GM12892 (cell line): ENCODE data around the gene ATP5MC3. TPM values are rescaled to one million over a fixed set of nuclear protein-coding genes. Genes with fewer than 3 reads are reported as not detected.
"Not testable (repeated sequence)": the region's sequence is repeated elsewhere in the genome, so short reads cannot be mapped to it uniquely, and the experiment has no call there.

Experiments
- DNase-seq: peaks from one replicate; pipeline ENCODE4 v3.0.0; 2011; ENCODE audit not compliant: insufficient read length
- FAIRE-seq: peaks from 2 replicates; lab custom pipeline; 2011; peaks lifted over from hg19 to GRCh38; lab: Jason Lieb, UNC
- POLR2A ChIP-seq: IDR thresholded peaks from 2 replicates; pipeline ENCODE4 v1.6.1; 2011; ENCODE audit warnings: low read depth, low read length, control low read depth
- POLR2AphosphoS5 ChIP-seq: IDR thresholded peaks from 2 replicates; pipeline ENCODE4 v1.6.1; 2011; ENCODE audit warnings: low read depth, low read length, control low read depth
- TAF1 ChIP-seq: IDR thresholded peaks from 2 replicates; pipeline ENCODE4 v1.6.1; 2011; ENCODE audit warnings: low read depth, mild to moderate bottlenecking, control low read depth, low read length, borderline replicate concordance
- polyA plus RNA-seq: library from polyadenylated mRNA; unstranded; fragments of >200 nt; gene quantifications from one replicate; pipeline ENCODE4 v1.2.1, GENCODE V29; 2012; ENCODE audit warnings: missing spikeins, inconsistent platforms; ENCODE audit not compliant: missing spikeins

Gene ATP5MC3
- 483 TPM for polyA plus RNA-seq

DNA sequence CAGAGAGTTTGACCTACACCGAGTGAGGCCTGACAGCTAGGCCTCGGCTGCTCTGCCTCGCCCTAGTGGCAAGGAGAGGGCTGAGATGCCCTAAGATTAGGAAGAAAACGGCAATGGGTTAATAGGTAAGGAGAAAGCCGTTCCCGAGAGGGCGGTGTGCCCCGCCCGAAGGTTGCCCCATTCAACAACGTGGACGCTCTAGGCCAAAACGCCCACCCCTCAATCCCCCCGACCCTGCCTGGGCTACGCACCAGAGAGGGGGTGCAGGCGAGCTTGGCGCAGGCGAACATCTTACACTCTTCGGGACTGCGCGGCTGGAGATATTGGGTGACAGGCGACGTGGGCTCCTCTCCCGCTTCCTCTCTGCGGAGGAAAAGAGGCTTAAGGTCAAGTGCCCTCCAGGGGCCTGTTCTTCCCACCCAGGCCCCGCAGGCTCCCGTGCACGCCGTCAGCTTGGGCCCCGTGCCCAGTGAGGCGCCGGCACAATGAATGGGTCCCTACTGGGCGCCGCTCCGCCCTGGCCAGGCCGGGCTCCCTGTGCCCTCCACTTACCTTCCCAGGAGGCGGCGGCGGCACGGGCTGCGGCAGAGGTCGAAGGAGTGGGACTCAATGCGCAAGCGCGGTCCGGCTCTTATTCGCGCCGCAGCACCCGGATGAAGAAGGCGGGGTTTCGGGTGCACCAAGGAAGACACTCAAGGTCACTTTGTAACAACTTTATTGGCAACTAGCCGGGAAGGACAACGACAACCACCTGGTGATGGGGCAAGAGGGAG lies at the start of gene ATP5MC3:
Gene ATP5MC3, minus strand, starts transcription at position 607 of the 773 bp plus-strand sequence. Its CDS starts 317 bp downstream, at position 290.
- peak; percentile 92 for FAIRE-seq
- peak; percentile 70; the same call in 1 of the 2 replicates for TF ChIP-seq TAF1
- peak; percentile 96 for TF ChIP-seq POLR2A
- TF ChIP-seq POLR2AphosphoS5, result peak; percentile 95
- DNase-seq, result peak; percentile 85

DNA sequence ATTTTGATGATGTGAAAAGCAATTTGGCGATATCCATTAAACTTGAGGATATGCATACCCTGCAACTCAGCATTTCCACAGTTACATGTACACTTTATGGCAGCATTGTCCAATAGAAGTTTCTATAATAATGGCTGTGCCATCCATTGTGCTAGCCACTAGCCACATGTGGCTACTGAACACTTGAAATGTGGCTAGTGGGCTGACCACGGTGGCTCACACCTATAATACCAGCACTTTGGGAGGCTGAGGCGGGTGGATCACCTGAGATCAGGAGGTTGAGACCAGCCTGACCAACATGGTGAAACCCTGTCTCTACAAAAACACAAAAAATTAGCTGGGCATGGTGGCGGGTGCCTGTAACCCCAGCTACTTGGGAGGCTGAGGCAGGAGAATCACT lies 47.1 kb upstream of the ATP5MC3 start:
- not testable (repeated sequence) for FAIRE-seq, DNase-seq

DNA sequence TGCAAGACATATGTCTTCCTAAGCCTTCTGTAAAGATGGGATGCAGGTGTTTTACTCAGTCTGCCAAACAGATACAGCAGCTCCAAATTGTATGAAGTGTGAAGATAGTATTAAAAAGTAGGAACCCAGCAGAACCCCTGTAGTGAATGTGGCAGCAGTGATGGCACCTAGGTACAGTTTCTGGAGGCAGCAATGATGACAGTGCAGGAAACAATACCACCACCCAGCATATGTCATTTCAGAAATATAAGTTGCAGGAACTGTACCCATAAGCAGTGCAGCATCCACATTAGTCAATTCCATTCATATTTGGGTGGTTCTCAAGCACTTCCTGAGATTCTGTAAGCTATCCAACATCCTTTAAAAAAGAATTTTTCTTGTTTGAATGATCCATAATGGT lies 46.7 kb upstream of the ATP5MC3 start:
- TF ChIP-seq POLR2A (no peak), POLR2AphosphoS5 (no peak), TAF1 (no peak)
- DNase-seq, result no peak
- no peak for FAIRE-seq

DNA sequence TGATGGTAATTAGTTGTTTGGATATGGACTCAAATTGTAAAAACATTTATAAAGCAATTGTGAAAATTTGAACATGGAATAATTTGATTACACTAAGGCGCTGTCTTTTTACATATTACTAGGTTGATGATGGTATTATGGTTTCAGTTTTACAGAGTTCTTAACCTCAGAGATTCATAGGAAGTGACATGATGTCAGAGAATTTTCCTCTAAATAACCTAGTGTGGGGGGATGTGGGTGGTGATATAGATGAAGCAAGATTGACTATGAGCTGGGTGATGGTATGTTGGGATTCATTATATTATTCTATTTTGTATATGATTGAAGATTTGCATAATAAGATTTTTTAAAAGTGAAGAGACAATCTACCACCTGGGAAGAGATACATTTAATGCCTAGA lies 45.9 kb upstream of the ATP5MC3 start:
- DNase-seq (no peak), FAIRE-seq (no peak)
- TF ChIP-seq POLR2A, result no peak
- TF ChIP-seq POLR2AphosphoS5, result no peak
- TF ChIP-seq TAF1, result no peak

DNA sequence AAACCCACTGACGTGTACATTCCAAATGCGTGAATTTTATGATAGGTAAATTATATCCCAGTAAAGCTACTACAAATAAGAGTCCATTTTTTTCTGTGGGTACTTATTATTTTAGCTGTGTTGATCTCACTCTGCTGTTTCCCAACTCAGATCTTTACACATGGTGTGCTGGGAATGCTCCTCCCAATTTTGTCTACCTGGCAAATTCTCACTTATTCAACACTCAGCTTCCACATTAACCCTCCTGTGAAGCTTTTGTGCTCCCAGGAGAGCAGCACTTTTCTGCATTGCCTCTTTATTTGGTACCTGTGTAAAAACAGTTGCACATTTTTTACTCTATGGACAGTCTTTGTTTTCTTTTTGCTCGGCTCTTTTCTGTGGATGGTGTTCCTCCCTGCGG lies 38.6 kb upstream of the ATP5MC3 start:
- FAIRE-seq, result no peak
- TF ChIP-seq POLR2A (no peak), POLR2AphosphoS5 (no peak), TAF1 (no peak)

DNA sequence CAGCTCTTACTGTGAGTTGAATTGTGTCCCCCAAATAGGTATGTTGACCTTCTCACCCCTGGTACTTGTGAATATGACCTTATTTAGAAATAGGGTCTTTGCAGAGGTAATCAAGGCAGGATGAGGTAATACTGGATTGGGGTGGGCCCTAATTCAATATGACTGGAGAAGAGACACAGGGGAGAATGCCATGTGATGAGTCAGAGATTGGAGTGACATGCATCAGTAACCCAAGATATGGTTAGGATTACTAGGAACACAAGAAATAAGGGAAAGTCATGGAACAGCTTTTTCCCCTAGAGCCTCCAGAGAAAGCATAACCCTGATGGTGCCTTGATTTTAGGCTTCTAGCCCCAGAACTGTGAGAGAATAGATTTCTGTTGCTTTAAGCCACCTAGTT lies 37.0 kb upstream of the ATP5MC3 start:
- TF ChIP-seq POLR2AphosphoS5, result no peak
- no peak for TF ChIP-seq POLR2A
- no peak for TF ChIP-seq TAF1
- DNase-seq (no peak), FAIRE-seq (no peak)

More for the DNA sequence above, 38.6 kb upstream of the ATP5MC3 start:
- DNase-seq, result no peak

DNA sequence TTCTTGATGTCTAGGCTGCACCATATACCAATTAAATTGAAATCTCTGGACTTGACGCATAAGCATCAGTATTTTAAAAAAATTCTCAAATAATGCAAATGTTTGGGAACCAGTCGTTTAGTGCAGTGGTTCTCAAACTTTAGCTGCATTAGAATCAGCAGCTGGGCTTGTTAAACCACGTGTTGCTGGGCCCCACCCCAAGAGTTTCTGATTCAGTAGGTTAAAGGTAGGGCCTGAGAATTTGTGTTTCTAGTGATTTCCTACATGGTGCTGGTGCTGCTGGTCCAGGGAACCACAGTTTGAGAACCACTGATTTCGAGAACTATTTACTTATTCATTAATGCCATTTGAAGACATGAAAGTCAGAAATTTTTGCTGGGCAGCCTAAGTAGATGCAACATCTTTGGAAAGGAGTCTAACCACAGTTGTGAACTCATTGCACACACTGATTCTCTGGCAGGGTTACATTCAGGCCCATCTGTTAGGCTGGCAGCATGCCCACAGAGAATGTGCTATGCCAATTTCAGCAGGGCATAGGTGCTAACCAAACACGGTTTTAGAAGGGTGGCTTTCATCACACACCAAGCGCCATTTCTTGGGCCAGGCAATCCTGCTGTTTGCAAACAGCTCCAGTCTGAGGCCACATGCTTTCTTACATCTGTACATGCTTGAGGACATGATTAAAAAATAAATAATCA lies 26.4 kb upstream of the ATP5MC3 start:
- FAIRE-seq (no peak), DNase-seq (no peak)
- TF ChIP-seq POLR2AphosphoS5 (no peak), TAF1 (no peak), POLR2A (no peak)

DNA sequence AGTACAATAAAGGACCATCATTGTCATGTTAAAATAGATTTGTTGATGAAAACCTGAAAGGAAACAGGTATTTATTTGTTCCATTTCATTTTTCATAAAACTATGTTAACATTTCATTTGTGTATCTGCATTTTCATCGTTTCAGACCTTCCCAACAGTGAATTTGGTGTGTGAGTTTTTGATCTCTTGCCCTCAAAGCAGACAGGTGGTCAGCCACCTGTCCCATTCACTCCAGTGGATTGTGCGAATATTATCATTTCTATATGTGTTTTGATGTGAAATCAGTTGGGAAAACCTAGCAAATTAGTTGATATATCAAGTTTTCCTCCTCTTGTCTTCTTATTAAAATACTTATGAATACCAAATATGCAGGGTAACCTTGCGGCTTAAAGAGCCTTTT lies 25.4 kb upstream of the ATP5MC3 start:
- TF ChIP-seq POLR2AphosphoS5, result no peak
- no peak for TF ChIP-seq POLR2A
- TF ChIP-seq TAF1, result no peak
- no peak for FAIRE-seq
- no peak for DNase-seq

DNA sequence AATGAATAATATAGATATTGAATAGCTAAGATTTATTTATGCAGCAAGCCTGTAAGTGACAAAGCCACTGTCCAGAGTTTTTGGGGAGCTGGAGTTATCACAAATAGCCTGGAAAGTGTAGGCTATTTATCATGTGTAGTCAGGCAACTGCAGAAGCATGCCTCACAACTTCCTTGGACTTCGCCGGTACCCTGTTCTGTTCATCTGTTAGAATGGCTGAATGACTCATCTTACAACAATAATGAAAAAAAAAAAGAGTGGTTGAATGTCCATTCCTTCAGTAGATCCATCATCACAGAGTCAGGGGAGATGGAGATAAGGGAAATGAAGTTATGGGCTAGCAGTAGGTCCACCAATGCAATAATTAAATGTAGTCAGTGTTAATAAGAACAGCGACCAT lies 24.0 kb upstream of the ATP5MC3 start:
- DNase-seq, result no peak
- no peak for FAIRE-seq
- TF ChIP-seq POLR2A (no peak), TAF1 (no peak), POLR2AphosphoS5 (no peak)

DNA sequence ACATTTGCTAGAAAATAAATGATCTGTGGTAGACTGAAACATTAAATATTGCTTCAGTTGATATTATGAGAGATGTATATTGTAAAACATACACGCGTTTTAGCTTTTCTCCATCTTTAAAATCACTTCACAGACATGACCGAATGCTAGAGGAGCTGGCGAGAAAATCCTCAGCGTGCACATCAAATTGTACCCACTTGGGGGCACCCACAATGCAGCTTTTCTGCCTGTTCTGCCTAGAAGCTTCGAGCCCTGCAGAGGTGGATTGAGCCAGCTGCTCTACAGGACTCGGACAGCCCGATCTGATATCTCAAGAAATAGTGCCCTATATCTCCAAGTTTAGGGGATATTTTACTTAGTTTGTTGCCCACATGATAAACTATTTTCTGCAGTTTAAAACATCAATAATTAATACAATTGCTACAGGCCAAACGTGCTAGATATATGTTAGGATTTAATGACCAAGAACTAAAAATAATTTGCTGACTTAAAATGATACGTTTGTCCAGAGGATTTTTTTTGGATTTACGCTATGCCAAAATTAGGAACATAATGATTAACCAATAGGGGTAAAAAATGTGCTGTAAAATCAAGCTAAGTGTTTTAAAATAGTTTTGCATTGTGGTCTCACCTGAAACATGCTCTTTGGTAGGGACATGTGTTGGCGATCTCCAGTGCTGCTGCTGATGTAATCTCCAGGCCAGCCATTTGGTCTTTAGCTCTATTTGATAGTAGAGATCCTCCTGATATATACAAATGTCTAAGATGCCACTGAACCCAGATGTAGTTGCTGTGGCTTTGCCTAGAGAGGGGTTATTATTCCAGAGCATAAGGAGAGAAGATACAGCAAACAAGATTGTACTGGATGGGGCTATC lies 22.3 kb upstream of the ATP5MC3 start:
- DNase-seq (no peak), FAIRE-seq (peak; percentile 84)
- TF ChIP-seq TAF1 (no peak), POLR2AphosphoS5 (no peak), POLR2A (no peak)

DNA sequence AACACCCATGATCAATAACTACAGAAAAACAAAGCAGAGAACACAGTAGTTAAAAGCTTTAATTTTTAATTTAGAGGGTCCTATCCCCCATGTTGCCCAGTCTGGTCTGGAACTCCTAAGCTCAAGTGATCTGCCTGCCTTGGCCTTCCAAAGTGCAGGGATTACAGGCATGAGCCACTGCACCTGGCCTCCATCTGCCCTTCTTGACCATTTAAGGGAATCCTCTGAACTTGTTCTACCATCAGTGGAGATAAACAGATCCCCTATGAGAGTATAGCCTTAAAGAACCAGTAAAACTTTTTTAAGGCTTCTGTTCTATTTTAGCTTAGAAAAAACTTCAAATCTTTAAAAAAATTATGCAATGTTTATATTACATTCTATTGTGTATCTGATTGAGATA lies 13.5 kb upstream of the ATP5MC3 start:
- no peak for FAIRE-seq
- DNase-seq, result no peak
- TF ChIP-seq POLR2A, result no peak
- TF ChIP-seq TAF1, result no peak
- no peak for TF ChIP-seq POLR2AphosphoS5

DNA sequence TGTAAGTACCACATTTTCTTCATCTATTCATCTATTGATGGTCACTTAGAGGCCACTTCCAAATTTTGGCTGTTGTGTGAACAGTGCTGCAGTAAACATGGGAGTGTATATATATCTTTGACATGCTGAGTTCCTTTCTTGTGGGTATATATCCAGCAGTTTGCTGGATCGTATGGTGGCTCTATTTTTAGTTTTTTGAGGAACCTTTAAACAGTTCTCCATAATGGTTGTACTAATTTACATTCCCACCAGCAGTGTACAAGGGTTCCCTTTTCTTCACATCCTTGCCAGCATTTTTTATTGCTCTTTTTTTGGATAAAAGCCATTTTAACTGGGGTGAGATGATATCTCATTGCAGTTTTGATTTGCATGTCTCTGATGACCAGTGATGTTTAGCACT lies 7.3 kb upstream of the ATP5MC3 start:
- DNase-seq (no peak), FAIRE-seq (no peak)
- TF ChIP-seq TAF1 (no peak), POLR2AphosphoS5 (no peak), POLR2A (no peak)
